ENCODE results near the gene PRKAR1B.

Gene PRKAR1B

DNA sequence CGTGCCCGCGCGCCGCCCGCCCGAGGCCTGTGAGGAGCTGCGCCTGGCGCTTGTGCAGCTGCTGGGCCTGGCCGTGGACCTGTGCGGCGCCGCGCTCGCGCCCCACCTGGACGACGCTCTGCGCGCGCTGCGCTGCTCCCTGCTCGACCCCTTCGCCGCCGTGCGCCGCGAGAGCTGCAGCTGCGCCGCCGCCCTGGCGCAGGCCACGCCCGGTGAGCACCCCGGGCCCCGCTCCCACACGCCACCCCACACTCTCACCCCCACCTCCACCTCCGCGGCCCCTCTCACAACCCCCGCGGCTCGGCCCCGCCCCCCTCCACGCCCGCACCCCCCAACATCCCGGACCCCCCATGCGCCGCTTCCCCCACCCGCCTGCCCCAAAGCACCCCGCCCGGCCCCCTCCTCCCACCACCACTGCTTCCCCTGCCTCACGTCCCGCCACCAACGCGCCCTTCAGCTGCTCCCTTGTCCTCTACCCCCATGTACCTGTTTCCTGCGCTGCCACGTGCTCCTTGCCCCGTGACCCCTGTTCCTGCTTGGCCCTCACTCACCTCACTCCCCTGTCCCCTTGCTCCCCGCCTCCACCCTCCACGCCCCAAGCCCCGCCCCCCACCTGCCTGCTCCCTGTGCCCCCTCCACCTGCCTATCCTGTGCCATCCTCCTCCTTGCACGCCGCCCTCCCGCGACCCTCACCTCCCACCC, at the start of gene PRKAR1B:
Gene PRKAR1B (minus strand): TSS at position 178 of the 702 bp plus-strand sequence. CDS start 15,776 bp downstream, outside the sequence.
- Histone ChIP-seq H3K9me3 (peaks cover 30% of the 10 kb centered on the region), H3K36me3 (peaks cover 59% of the 10 kb centered on the region), H3K27ac (peak within 1 kb of the TSS; percentile 92), H3K4me3 (peak within 1 kb of the TSS; percentile 99), H3K4me2 (peak within 1 kb of the TSS; percentile 96), H4K20me1 (peaks cover 39% of the 10 kb centered on the region), H3K27me3 (no peaks in the 10 kb centered on the region), H3K9ac (peak within 1 kb of the TSS; percentile 90), H3K4me1 (peaks cover 51% of the 10 kb centered on the region)
- TF ChIP-seq Cebpa-rat (IDR thresholded peaks at IDR 0.05), result no peak

DNA sequence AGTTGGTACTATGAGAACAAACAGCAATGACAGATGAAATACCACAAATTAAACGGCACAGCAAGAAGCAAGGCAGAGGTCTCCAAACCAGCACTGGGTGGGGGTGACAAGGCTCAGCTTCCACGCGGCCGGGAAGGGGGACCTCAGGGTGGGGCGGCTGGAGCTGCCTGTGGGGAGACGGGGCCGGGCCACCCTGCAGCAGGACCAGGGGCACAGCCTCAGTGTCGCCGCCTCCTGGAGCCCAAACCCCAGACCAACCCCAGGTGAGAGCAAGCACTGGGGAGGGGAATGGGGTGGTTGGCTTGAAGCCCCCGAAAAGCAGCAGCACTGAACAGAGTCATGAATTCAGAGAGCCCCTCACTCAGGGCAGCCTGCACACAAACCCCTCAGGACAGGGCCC, 49.3 kb upstream of the PRKAR1B start:
- no peak overlapping the region for H3K27ac ChIP-seq
- H4K20me1 ChIP-seq, result peaks cover 10% of the 10 kb centered on the region; the same call in 1 of the 2 replicates
- no peaks in the 10 kb centered on the region for H3K27me3 ChIP-seq
- H3K4me1 ChIP-seq, result peaks cover 3% of the 10 kb centered on the region; the same call in 1 of the 2 replicates
- H3K9ac ChIP-seq, result no peak overlapping the region
- no peak overlapping the region for H3K4me2 ChIP-seq
- H3K4me3 ChIP-seq, result no peak overlapping the region
- no peaks in the 10 kb centered on the region for H3K9me3 ChIP-seq
- no peak for TF ChIP-seq Cebpa-rat (IDR thresholded peaks at IDR 0.05)
- peaks cover 99% of the 10 kb centered on the region for H3K36me3 ChIP-seq

DNA sequence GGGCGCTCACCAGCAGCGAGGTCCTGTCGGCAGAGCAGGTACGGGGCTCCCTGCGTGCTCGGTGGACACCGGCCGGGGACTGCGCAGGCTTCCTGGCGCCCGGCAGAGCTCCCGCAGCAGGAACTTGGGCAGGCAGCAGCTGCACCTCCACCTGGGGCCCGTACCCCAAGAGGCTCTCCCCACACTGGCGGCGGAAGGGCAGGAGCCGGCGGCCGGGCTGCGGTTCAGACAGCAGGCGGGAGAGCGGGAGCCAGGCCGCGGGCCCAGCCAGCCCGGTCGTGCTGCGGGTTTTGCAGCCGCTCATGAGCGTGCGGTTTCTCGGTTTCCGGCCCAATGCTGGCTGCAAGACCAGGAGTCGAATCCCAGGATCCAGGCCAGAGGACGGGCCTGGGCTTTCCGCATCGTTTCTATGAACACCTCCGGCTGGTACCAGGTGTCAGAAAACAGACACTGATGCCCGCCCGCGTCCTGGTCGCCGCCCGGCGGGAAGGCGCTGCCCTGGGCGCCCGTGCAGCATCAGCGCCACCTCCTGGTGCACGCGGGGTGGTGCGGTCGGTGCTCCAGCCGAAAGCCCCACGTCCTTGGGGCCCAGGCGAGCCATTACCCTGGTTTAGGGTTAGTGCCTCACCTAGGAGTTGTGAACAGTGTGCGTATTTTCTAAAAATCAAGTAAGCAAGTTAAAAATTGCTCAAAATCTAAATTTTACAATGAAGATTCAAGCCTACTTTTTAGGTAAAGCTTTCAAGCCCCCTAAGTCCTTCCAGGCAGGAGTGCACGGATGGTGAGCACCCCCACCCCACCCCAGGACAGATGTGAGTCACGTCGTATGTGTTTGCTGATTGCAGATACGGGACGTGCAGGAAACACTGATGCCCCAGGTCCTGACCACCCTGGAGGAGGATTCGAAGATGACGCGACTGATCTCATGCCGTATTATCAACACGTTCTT, 47.4 kb upstream of the PRKAR1B start:
- peaks cover 8% of the 10 kb centered on the region; the same call in 1 of the 2 replicates for H3K4me1 ChIP-seq
- no peak overlapping the region for H3K9ac ChIP-seq
- no peaks in the 10 kb centered on the region for H3K9me3 ChIP-seq
- no peaks in the 10 kb centered on the region for H3K27me3 ChIP-seq
- H3K27ac ChIP-seq, result no peak overlapping the region
- no peak overlapping the region for H3K4me3 ChIP-seq
- H4K20me1 ChIP-seq, result peaks cover 18% of the 10 kb centered on the region; the same call in 1 of the 2 replicates
- no peak for TF ChIP-seq Cebpa-rat (IDR thresholded peaks at IDR 0.05)
- peaks cover 97% of the 10 kb centered on the region for H3K36me3 ChIP-seq
- no peak overlapping the region for H3K4me2 ChIP-seq

DNA sequence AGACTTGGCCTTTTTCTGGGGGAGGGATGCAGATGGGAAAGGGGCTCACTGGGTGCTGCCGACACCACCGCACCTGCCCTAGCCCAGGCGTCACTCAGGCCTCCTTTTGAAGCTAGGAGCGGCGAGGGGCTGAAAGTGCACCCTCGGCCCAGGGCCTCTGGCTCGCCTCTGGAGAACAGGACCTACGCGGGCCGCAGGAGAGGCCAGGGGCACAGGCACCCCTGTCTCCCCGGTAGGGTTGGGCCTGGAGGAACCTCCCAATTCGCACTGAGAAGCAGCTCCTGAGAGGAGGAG, 46.5 kb upstream of the PRKAR1B start:
- Histone ChIP-seq H3K36me3 (peaks cover 97% of the 10 kb centered on the region), H3K27ac (no peak overlapping the region), H3K9me3 (no peaks in the 10 kb centered on the region), H3K27me3 (no peaks in the 10 kb centered on the region), H3K4me1 (peaks cover 8% of the 10 kb centered on the region; the same call in 1 of the 2 replicates), H3K4me2 (no peak overlapping the region), H3K9ac (no peak overlapping the region), H3K4me3 (no peak overlapping the region), H4K20me1 (peaks cover 18% of the 10 kb centered on the region; the same call in 1 of the 2 replicates)
- TF ChIP-seq Cebpa-rat (IDR thresholded peaks at IDR 0.05), result no peak

DNA sequence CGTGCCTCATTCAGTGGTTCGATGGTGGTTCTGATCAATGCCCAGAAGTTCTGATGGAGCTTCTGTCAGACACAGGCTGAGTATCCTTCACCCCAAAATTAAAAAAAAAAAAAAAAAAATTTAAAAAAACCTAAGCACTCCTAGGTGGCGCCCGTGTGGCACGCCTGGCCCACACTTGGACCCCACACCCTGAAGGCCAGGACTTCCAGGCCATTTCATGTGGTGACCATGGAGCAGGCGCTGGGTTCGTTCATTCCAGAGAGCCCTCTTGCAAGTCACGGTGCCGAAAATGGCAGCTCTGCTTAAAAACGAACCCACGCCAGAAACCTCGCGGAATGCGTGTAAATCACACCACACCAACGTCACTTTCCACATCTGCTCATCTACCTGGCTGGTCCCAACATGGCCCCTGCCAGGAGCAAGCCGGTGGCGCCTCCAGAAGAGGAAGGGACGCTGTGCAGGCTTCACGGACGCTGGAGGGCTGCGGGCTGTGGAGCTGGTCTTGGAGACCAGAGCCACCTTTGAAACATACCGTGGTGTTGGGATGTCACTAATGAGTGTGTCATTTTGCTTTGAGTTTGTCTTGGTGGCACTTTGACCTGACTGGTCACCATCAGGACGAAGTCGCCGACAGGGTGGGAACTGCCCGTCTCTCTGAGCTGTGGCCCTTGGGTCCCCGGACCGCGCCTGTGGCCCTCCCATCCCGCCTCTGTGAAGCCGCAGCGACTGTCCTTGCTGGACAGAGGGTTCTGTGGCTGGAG, 46.0 kb upstream of the PRKAR1B start:
- peaks cover 97% of the 10 kb centered on the region for H3K36me3 ChIP-seq
- TF ChIP-seq Cebpa-rat (IDR thresholded peaks at IDR 0.05), result no peak
- H3K4me1 ChIP-seq, result peaks cover 8% of the 10 kb centered on the region; the same call in 1 of the 2 replicates
- no peaks in the 10 kb centered on the region for H3K27me3 ChIP-seq
- H3K9me3 ChIP-seq, result no peaks in the 10 kb centered on the region
- no peak overlapping the region for H3K4me3 ChIP-seq
- H3K27ac ChIP-seq, result no peak overlapping the region
- peaks cover 18% of the 10 kb centered on the region; the same call in 1 of the 2 replicates for H4K20me1 ChIP-seq
- H3K9ac ChIP-seq, result no peak overlapping the region
- no peak overlapping the region for H3K4me2 ChIP-seq

DNA sequence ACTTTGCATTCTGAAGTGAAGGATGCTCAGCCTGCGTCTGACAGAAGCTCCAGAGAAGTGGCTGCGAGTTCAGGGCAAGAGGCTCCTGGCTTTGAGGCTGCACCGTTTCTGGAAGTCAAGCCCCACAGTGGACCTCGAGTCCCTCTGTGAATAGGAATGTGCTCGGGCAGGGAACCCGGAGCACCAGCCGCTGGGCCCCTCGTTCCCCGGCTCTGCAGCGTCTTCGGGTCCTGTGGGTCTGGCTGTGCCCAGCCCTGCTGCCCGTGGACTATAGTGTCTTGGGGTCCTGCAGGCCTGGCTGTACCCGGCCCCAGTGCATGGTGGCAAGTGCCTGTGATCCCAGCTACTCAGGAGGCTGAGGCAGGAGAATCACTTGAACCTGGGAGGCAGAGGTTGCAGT, 45.3 kb upstream of the PRKAR1B start:
- no peak overlapping the region for H3K9ac ChIP-seq
- no peaks in the 10 kb centered on the region for H3K27me3 ChIP-seq
- TF ChIP-seq Cebpa-rat (IDR thresholded peaks at IDR 0.05), result no peak
- no peak overlapping the region for H3K4me3 ChIP-seq
- peaks cover 8% of the 10 kb centered on the region; the same call in 1 of the 2 replicates for H3K4me1 ChIP-seq
- H3K9me3 ChIP-seq, result no peaks in the 10 kb centered on the region
- H3K36me3 ChIP-seq, result peaks cover 97% of the 10 kb centered on the region
- no peak overlapping the region for H3K4me2 ChIP-seq
- peaks cover 18% of the 10 kb centered on the region; the same call in 1 of the 2 replicates for H4K20me1 ChIP-seq
- no peak overlapping the region for H3K27ac ChIP-seq

DNA sequence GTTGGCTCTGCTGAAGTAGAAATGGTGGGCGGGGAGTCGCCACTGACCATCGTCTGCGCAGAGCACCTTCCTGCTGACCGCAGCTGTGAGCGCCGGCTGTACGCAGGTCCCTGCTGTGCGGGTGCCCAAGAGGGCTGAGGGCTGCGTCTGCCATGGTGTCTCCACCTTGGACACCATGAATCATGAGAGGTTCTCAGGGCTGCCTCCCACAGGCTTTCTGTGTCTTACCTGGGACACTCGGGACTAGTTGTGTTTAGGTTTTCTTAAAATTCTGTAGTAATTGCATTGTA, 44.9 kb upstream of the PRKAR1B start:
- no peaks in the 10 kb centered on the region for H3K9me3 ChIP-seq
- H3K4me1 ChIP-seq, result peaks cover 8% of the 10 kb centered on the region; the same call in 1 of the 2 replicates
- H3K27me3 ChIP-seq, result no peaks in the 10 kb centered on the region
- no peak overlapping the region for H3K4me3 ChIP-seq
- no peak for TF ChIP-seq Cebpa-rat (IDR thresholded peaks at IDR 0.05)
- H3K27ac ChIP-seq, result no peak overlapping the region
- no peak overlapping the region for H3K9ac ChIP-seq
- peaks cover 98% of the 10 kb centered on the region for H3K36me3 ChIP-seq
- peaks cover 18% of the 10 kb centered on the region; the same call in 1 of the 2 replicates for H4K20me1 ChIP-seq
- no peak overlapping the region for H3K4me2 ChIP-seq

DNA sequence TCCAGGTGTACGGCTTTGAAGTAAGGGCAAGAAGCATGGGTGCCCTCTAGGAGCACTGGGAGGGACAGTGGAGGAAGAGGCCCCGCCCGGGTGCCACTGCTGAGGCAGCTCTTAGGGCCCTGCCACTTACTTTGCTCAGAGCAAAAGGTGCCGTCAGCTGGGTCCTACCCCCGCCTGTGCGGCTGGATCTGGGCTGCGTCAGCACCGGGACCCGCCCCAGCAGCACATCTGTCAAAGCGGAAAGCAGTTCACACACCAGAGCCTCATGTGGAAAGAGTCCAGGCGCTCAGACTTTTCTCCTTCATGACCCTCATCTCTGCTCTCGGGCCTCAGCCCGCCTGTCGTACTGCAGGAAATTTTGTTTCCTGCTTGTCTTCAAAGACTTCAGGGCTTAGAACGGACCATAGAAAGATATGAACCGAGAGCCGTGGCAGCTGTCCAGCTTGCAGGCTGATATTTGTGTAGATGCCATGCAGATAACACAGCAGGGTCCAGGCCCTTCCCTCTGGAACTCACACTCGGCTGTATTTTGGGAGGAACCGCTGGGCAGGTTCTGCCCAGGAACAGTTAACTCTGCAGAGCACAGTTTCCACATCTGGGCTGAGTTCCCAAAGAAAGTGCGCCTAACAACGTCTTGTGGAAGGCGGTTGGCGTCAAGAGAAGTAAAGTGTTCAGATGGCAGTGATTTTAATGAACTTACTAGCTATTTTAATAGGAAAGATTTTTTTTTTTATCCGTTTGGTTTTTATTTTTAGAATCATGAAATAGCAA, 44.3 kb upstream of the PRKAR1B start:
- H3K4me1 ChIP-seq, result peaks cover 8% of the 10 kb centered on the region; the same call in 1 of the 2 replicates
- H3K36me3 ChIP-seq, result peaks cover 98% of the 10 kb centered on the region
- peak overlapping the region; percentile 26; the same call in 1 of the 2 replicates for H3K27ac ChIP-seq
- H4K20me1 ChIP-seq, result peaks cover 18% of the 10 kb centered on the region; the same call in 1 of the 2 replicates
- no peak for TF ChIP-seq Cebpa-rat (IDR thresholded peaks at IDR 0.05)
- no peaks in the 10 kb centered on the region for H3K9me3 ChIP-seq
- no peak overlapping the region for H3K4me3 ChIP-seq
- H3K9ac ChIP-seq, result peak overlapping the region; percentile 36; the same call in 1 of the 2 replicates
- H3K4me2 ChIP-seq, result no peak overlapping the region
- H3K27me3 ChIP-seq, result no peaks in the 10 kb centered on the region

DNA sequence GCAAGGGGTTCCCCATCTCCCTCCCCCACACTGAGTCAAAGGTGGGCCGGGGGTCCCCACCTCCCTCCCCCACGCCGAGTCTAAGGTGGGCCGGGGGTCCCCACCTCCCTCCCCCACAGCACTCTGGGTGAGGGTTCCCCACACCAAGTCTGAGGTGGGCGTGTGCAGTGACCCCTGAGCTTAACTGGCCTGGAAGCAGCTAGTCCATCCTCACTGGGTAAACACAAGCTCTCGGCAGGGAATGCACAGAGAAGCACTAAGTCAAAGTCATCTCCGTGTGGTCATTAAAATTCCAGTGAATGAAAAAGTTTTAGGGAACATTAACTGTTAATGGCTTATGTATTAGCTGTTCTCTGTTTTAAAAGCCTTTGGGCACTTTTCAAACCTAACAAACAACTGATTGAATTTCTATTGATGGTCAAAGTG, 43.7 kb upstream of the PRKAR1B start:
- Histone ChIP-seq H3K27me3 (no peaks in the 10 kb centered on the region), H3K36me3 (peaks cover 97% of the 10 kb centered on the region), H3K9me3 (peaks cover 1% of the 10 kb centered on the region; the same call in 1 of the 2 replicates), H3K4me1 (peaks cover 8% of the 10 kb centered on the region; the same call in 1 of the 2 replicates), H3K27ac (no peak overlapping the region), H3K9ac (no peak overlapping the region), H3K4me2 (no peak overlapping the region), H4K20me1 (peaks cover 18% of the 10 kb centered on the region; the same call in 1 of the 2 replicates), H3K4me3 (no peak overlapping the region)
- TF ChIP-seq Cebpa-rat (IDR thresholded peaks at IDR 0.05), result no peak

All from BLaER1 (cell line).